B cell (primary cell): Measurements from ENCODE around the gene COPS3. TPM values are rescaled to one million over a fixed set of nuclear protein-coding genes. Genes with fewer than 3 reads are reported as not detected.

Source experiments
- ATAC-seq: fragments of 200-7000 bp; cut with Tn5 transposase; one replicate; pipeline ENCODE4 v1.10.0; 2021; ENCODE audit warnings: low read depth, mild to moderate bottlenecking, moderate number of reproducible peaks, moderate library complexity
- CTCF ChIA-PET: fragments of 350-600 bp; sonication (Branson Sonifier 250); formaldehyde crosslinking; loops from one replicate; lab custom pipeline; 2021; ENCODE audit warnings: antibody characterized with exemption, inconsistent platforms; lab: Charles Lee
- POLR2A ChIA-PET: fragments of 350-600 bp; sonication (Branson Sonifier 250); formaldehyde crosslinking; loops from one replicate; lab custom pipeline; 2021; ENCODE audit warnings: antibody characterized with exemption; lab: Charles Lee
- DNase-seq: peaks from one replicate; pipeline ENCODE4 v3.0.0; 2013
- H2AFZ ChIP-seq: 2 replicates; pipeline ENCODE4 v1.6.1; 2012; ENCODE audit warnings: mild to moderate bottlenecking, low read depth, low read length; ENCODE audit not compliant: insufficient read depth, poor library complexity, severe bottlenecking
- H3K27ac ChIP-seq, 2 donors: 1 replicate in 1 of 2; 2 replicates in 1 of 2; pipeline ENCODE4 v1.5.1; 2012 to 2013; ENCODE audit warnings: low read length in 2 of 2, mild to moderate bottlenecking in 2 of 2, moderate library complexity in 1 of 2
- H3K27me3 ChIP-seq, 4 experiments: fragments of 200-600 bp in 1 of 4; sonication (generic) in 1 of 4; replicated peaks in 1 of 4; 1 replicate in 2 of 4; 2 replicates in 2 of 4; pipeline versions ENCODE4 v1.6.1 to v1.7.0; 2013 to 2016; ENCODE audit warnings: low read length in 3 of 4, mild to moderate bottlenecking in 2 of 4, mixed read lengths in 1 of 4, moderate library complexity in 1 of 4; ENCODE audit not compliant: insufficient read depth in 4 of 4, control insufficient read depth in 3 of 4; ENCODE audit errors: control extremely low read depth in 1 of 4
- H3K36me3 ChIP-seq, 2 experiments: replicated peaks in 1 of 2; 1 replicate in 1 of 2; 2 replicates in 1 of 2; pipeline versions ENCODE4 v1.6.1 to v1.7.1; 2013; ENCODE audit warnings: low read length in 1 of 2; ENCODE audit not compliant: insufficient read depth in 2 of 2, control insufficient read depth in 1 of 2; ENCODE audit errors: control extremely low read depth in 1 of 2, extremely low read depth in 1 of 2
- H3K4me1 ChIP-seq, 2 donors: fragments of 200-600 bp in 1 of 2; sonication (generic) in 1 of 2; 1 replicate in 1 of 2; 2 replicates in 1 of 2; pipeline versions ENCODE4 v1.5.1 to v1.6.1; 2013 to 2017; ENCODE audit warnings: low read length in 2 of 2; ENCODE audit not compliant: control insufficient read depth in 2 of 2, insufficient read depth in 2 of 2
- H3K4me2 ChIP-seq: replicated peaks from 2 replicates; pipeline ENCODE3; 2012; ENCODE audit warnings: mild to moderate bottlenecking, low read depth, low read length; ENCODE audit not compliant: poor library complexity, severe bottlenecking
- H3K4me3 ChIP-seq, 5 experiments: fragments of 200-600 bp in 1 of 5; sonication (generic) in 1 of 5; 1 replicate in 3 of 5; 2 replicates in 2 of 5; pipeline versions ENCODE4 v1.5.1 to v1.7.0; 2011 to 2016; ENCODE audit warnings: low read length in 4 of 5, mild to moderate bottlenecking in 4 of 5, low read depth in 2 of 5, control low read depth in 1 of 5, moderate library complexity in 1 of 5; ENCODE audit not compliant: insufficient read depth in 1 of 5; ENCODE audit errors: control extremely low read depth in 1 of 5, extremely low read depth in 1 of 5
- H3K79me2 ChIP-seq: fragments of 200-600 bp; sonication (generic); one replicate; pipeline ENCODE4 v1.6.0; 2016; ENCODE audit warnings: low read length; ENCODE audit not compliant: control insufficient read depth, insufficient read depth
- H3K9ac ChIP-seq: fragments of 200-600 bp; sonication (generic); 2 replicates; pipeline ENCODE4 v1.6.1; 2017; ENCODE audit warnings: mild to moderate bottlenecking, low read length, moderate library complexity
- H3K9me3 ChIP-seq, 3 donors: one replicate each; pipeline versions ENCODE4 v1.6.1 to v1.7.1; 2013; ENCODE audit warnings: low read length in 2 of 3; ENCODE audit not compliant: control insufficient read depth in 2 of 3, insufficient read depth in 1 of 3; ENCODE audit errors: control extremely low read depth in 1 of 3
- H4K20me1 ChIP-seq: 2 replicates; pipeline ENCODE4 v1.6.0; 2012; ENCODE audit warnings: mild to moderate bottlenecking, low read length; ENCODE audit not compliant: insufficient read depth, control insufficient read depth, poor library complexity, severe bottlenecking
- H3K27ac Mint-ChIP-seq: one replicate; pipeline ENCODE4 v1.8.0; 2021; ENCODE audit warnings: mixed read lengths
- H3K27me3 Mint-ChIP-seq: one replicate; pipeline ENCODE4 v1.8.0; 2021; ENCODE audit warnings: mixed read lengths
- H3K4me1 Mint-ChIP-seq: one replicate; pipeline ENCODE4 v1.8.0; 2021; ENCODE audit warnings: mixed read lengths
- H3K4me3 Mint-ChIP-seq: one replicate; pipeline ENCODE4 v1.8.0; 2021; ENCODE audit warnings: mixed read lengths
- H3K9me3 Mint-ChIP-seq: one replicate; pipeline ENCODE4 v1.8.0; 2022; ENCODE audit warnings: mixed read lengths; ENCODE audit not compliant: insufficient read depth
- EZH2 ChIP-seq: IDR thresholded peaks from 2 replicates; pipeline ENCODE4 v1.6.1; 2012; ENCODE audit warnings: borderline replicate concordance, low read depth, mild to moderate bottlenecking, moderate library complexity, low read length; ENCODE audit not compliant: insufficient read depth, poor library complexity, severe bottlenecking
- WGBS: methylation state at CpG from one replicate; pipeline ENCODE4 v1.1.5; 2013; ENCODE audit warnings: missing lambda C conversion rate; ENCODE audit not compliant: insufficient coverage; 5-methylcytosine and 5-hydroxymethylcytosine counted together
- intact Hi-C: fragments of 100-400 bp; cut with micrococcal nuclease; formaldehyde crosslinking; loops from one replicate; pipeline ENCODE4 v1.10.0; 2022
- polyA plus RNA-seq: library from polyadenylated mRNA; depleted of rRNA; stranded (reverse); fragments of >200 nt; gene quantifications from 2 replicates; pipeline ENCODE4 v1.2.3, GENCODE V29; 2012
- total RNA-seq, 2 donors: library from RNA; stranded (reverse); fragments of 120-200 nt in 1 of 2; gene quantifications; 1 replicate in 1 of 2; 2 replicates in 1 of 2; pipeline versions ENCODE4 v1.2.3 to v1.2.4, GENCODE V29; 2013 to 2022
- TF ChIP-seq, protein P1 (sequence below): fragments of 200-600 bp; IDR thresholded peaks from one replicate; pipeline ENCODE4 v1.8.0; 2022; ENCODE audit warnings: antibody characterized with exemption, mild to moderate bottlenecking

COPS3 gene
- total and polyA plus RNA-seq, 2 donors (not counting 1 experiment from before 2014, with no cell fraction given) = 37.2 to 45.5 TPM

DNA sequence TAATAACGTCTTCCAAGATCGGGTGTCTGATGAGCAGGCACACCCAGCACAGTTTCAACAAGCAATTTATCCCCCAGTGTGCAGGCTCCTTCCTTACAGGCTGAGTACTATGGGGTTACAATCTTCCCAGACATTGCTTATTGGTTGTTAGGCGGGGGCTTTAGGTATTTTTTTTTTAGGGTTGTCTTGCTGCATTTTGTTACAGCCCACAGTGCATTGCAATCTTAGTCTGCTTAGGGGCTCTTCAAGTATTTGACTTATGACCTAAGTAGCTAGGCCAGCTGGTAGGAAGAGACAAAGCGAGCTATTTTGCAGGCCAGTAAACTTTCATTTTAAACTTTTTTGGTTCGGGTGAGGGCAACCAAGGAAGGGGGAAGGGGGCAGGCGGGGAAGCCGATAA, 80.7 kb downstream of the COPS3 start:
- Histone ChIP-seq H3K9me3 (no peaks in the 10 kb centered on the region), H4K20me1 (peaks cover 4% of the 10 kb centered on the region), H2AFZ (no peak overlapping the region), H3K27me3 (no peaks in the 10 kb centered on the region), H3K9ac (no peak overlapping the region), H3K4me3 (no peak overlapping the region), H3K36me3 (peaks cover 0 to 8% of the 10 kb centered on the region in 2 experiments), H3K4me1 (peaks cover 8 to 14% of the 10 kb centered on the region in 2 donors), H3K4me2 (no peak overlapping the region), H3K27ac (no peak overlapping the region), H3K79me2 (peaks cover 9% of the 10 kb centered on the region)
- CTCF ChIA-PET = interaction anchor here (1.0 to 1.2 kb wide), 2 partner anchors 8 to 10 kb away, joined by 3 to 5 read pairs; no protein-coding TSS in a partner anchor
- ATAC-seq (no peak), DNase-seq (no peak)
- intact Hi-C loops = loop anchor here (10.0 kb wide), 1 partner anchor 156 kb away; the partner anchor contains the start of gene MPRIP
- Mint-ChIP-seq H3K9me3 (no peaks in the 10 kb centered on the region), H3K27ac (no peak overlapping the region), H3K4me1 (peaks cover 9% of the 10 kb centered on the region), H3K4me3 (no peak overlapping the region), H3K27me3 (no peaks in the 10 kb centered on the region)
- POLR2A ChIA-PET = interaction anchor here (0.6 kb wide), 1 partner anchor 281 kb away, joined by 5 read pairs; no protein-coding TSS in a partner anchor
- TF ChIP-seq EZH2 = no peak
- TF ChIP-seq, protein P1, sequence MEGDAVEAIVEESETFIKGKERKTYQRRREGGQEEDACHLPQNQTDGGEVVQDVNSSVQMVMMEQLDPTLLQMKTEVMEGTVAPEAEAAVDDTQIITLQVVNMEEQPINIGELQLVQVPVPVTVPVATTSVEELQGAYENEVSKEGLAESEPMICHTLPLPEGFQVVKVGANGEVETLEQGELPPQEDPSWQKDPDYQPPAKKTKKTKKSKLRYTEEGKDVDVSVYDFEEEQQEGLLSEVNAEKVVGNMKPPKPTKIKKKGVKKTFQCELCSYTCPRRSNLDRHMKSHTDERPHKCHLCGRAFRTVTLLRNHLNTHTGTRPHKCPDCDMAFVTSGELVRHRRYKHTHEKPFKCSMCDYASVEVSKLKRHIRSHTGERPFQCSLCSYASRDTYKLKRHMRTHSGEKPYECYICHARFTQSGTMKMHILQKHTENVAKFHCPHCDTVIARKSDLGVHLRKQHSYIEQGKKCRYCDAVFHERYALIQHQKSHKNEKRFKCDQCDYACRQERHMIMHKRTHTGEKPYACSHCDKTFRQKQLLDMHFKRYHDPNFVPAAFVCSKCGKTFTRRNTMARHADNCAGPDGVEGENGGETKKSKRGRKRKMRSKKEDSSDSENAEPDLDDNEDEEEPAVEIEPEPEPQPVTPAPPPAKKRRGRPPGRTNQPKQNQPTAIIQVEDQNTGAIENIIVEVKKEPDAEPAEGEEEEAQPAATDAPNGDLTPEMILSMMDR = no peak
- 83% methylated on average over 6 of the region's 7 CpGs for whole genome bisulfite sequencing

DNA sequence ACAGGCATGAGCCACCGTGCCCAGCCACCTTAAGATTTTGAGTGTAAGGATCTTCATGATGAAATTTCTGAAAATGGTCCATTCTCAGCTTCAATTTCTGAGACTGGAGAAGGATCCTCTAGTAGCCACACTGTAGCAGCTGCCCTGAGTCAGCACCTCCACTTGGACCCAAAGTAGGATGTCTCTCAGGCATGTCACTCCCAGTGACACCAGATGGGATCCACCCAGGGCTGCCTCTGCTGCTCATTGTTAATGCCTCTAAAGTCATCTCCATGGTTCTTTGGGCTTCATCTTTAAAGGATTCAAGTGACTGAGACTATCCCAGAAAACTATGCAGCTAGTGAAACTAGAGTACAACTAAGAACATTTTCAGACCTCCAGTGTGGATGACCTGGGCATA, 82.8 kb downstream of the COPS3 start:
- H3K27me3 Mint-ChIP-seq = no peaks in the 10 kb centered on the region
- TF ChIP-seq EZH2 = no peak
- TF ChIP-seq, protein P1 = no peak
- Histone ChIP-seq H3K36me3 (peaks cover 0 to 8% of the 10 kb centered on the region in 2 experiments), H3K4me2 (no peak overlapping the region), H4K20me1 (no peaks in the 10 kb centered on the region), H3K9me3 (no peaks in the 10 kb centered on the region), H3K27ac (no peak overlapping the region), H3K9ac (no peak overlapping the region), H2AFZ (no peak overlapping the region), H3K4me1 (peaks cover 0 to 3% of the 10 kb centered on the region in 2 donors), H3K27me3 (no peaks in the 10 kb centered on the region), H3K79me2 (no peaks in the 10 kb centered on the region), H3K4me3 (no peak overlapping the region)
- intact Hi-C loops = no loop called here
- no peak for DNase-seq
- no peak overlapping the region for H3K4me3 Mint-ChIP-seq
- CTCF ChIA-PET = interaction anchor here (0.7 kb wide), 1 partner anchor 67 kb away, joined by 4 read pairs; no protein-coding TSS in a partner anchor
- WGBS = no CpG with 5 or more reads among the region's 1 CpG
- no peaks in the 10 kb centered on the region for H3K9me3 Mint-ChIP-seq
- H3K27ac Mint-ChIP-seq = no peak overlapping the region
- POLR2A ChIA-PET = no interaction called here
- no peak for ATAC-seq
- no peaks in the 10 kb centered on the region for H3K4me1 Mint-ChIP-seq
